Effector memory CD8-positive, alpha-beta T cell (primary cell): ENCODE results near the gene DMRTB1.
"Not testable (repeated sequence)": the region's sequence is repeated elsewhere in the genome, so short reads cannot be mapped to it uniquely, and the experiment has no call there.

Experiments
- ATAC-seq: fragments of 150-1000 bp; cut with Tn5 transposase; replicated peaks from 2 replicates; pipeline ENCODE4 v1.10.0; 2021; ENCODE audit warnings: mild to moderate bottlenecking, moderate library complexity
- DNase-seq, 3 experiments: peaks; one replicate each; pipeline ENCODE4 v3.0.0; 2021
- H3K27ac Mint-ChIP-seq, 2 donors: one replicate each; pipeline ENCODE4 v1.8.0; 2022; ENCODE audit warnings: mild to moderate bottlenecking in 2 of 2, mixed read lengths in 2 of 2, moderate library complexity in 2 of 2
- H3K27me3 Mint-ChIP-seq, 2 donors: one replicate each; pipeline ENCODE4 v1.8.0; 2022; ENCODE audit warnings: mixed read lengths in 2 of 2
- H3K36me3 Mint-ChIP-seq: one replicate; pipeline ENCODE4 v1.8.0; 2022; ENCODE audit warnings: mild to moderate bottlenecking, moderate library complexity, mixed read lengths; ENCODE audit not compliant: insufficient read depth
- H3K4me1 Mint-ChIP-seq, 2 donors: one replicate each; pipeline ENCODE4 v1.8.0; 2022; ENCODE audit warnings: low read depth in 2 of 2, mixed read lengths in 2 of 2
- H3K4me3 Mint-ChIP-seq, 2 donors: one replicate each; pipeline ENCODE4 v1.8.0; 2022; ENCODE audit warnings: mild to moderate bottlenecking in 2 of 2, mixed read lengths in 2 of 2, moderate library complexity in 2 of 2
- H3K9me3 Mint-ChIP-seq, 2 donors: one replicate each; pipeline ENCODE4 v1.8.0; 2022; ENCODE audit warnings: mixed read lengths in 2 of 2

DMRTB1 gene

GRCh38 chr1:53420341-53420740, 38.9 kb upstream of the DMRTB1 start:
- H3K36me3 Mint-ChIP-seq: no peaks in the 10 kb centered on the region

GRCh38 chr1:53421208-53421607, 38.0 kb upstream of the DMRTB1 start:
- peaks cover 0 to 5% of the 10 kb centered on the region in 2 donors for H3K27me3 Mint-ChIP-seq
- H3K36me3 Mint-ChIP-seq: no peaks in the 10 kb centered on the region
- no peak overlapping the region for H3K27ac Mint-ChIP-seq
- DNase-seq (no peak), ATAC-seq (no peak)
- H3K9me3 Mint-ChIP-seq: peaks cover 0 to 2% of the 10 kb centered on the region in 2 donors
- peaks cover 1 to 7% of the 10 kb centered on the region in 2 donors for H3K4me1 Mint-ChIP-seq
- no peak overlapping the region for H3K4me3 Mint-ChIP-seq

More at GRCh38 chr1:53420341-53420740, 38.9 kb upstream of the DMRTB1 start:
- DNase-seq: no peak
- peaks cover 2 to 9% of the 10 kb centered on the region in 2 donors for H3K4me1 Mint-ChIP-seq
- H3K27me3 Mint-ChIP-seq: peaks cover 0 to 5% of the 10 kb centered on the region in 2 donors
- H3K4me3 Mint-ChIP-seq: no peak overlapping the region
- no peak for ATAC-seq
- no peak overlapping the region for H3K27ac Mint-ChIP-seq
- peaks cover 0 to 2% of the 10 kb centered on the region in 2 donors for H3K9me3 Mint-ChIP-seq

- DNase-seq: no peak
Observed at GRCh38 chr1:53430261-53430660, 28.9 kb upstream of the DMRTB1 start.

DNA sequence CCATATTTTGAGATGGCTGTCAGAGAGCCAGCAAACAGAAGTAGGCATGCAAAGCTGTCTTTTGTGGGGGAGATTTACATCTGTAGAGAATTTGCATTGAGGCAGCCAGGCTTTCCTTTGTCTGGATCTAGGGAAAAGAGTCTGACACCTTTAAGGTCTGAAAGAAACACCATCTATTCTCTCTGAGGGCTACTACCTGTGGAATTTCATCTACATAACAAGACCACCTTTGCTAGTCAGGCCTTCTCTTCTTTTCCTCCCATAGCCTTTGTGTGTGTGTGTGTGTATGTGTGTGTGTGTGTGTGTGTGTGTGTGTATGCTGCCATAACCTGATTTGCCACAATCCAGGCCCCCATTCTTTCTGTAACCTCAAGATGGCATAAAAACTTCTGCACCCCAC, 28.4 kb upstream of the DMRTB1 start:
- ATAC-seq (no peak), DNase-seq (no peak)
- Mint-ChIP-seq H3K9me3 (no peaks in the 10 kb centered on the region), H3K4me3 (no peak overlapping the region), H3K4me1 (peaks cover 5 to 10% of the 10 kb centered on the region in 2 donors), H3K27ac (peak overlapping the region in 1 of 2 donors; percentile 19), H3K36me3 (no peaks in the 10 kb centered on the region), H3K27me3 (peaks cover 11 to 18% of the 10 kb centered on the region in 2 donors)

More at GRCh38 chr1:53430261-53430660, 28.9 kb upstream of the DMRTB1 start:
- no peaks in the 10 kb centered on the region for H3K9me3 Mint-ChIP-seq
- H3K36me3 Mint-ChIP-seq: no peaks in the 10 kb centered on the region
- no peak overlapping the region for H3K4me3 Mint-ChIP-seq
- H3K27ac Mint-ChIP-seq: no peak overlapping the region
- peaks cover 5 to 10% of the 10 kb centered on the region in 2 donors for H3K4me1 Mint-ChIP-seq
- ATAC-seq: no peak
- peaks cover 6 to 17% of the 10 kb centered on the region in 2 donors for H3K27me3 Mint-ChIP-seq

GRCh38 chr1:53431244-53431643, 28.0 kb upstream of the DMRTB1 start:
- peak overlapping the region in 1 of 2 donors; percentile 19 for H3K27ac Mint-ChIP-seq
- no peaks in the 10 kb centered on the region for H3K36me3 Mint-ChIP-seq
- peaks cover 5 to 10% of the 10 kb centered on the region in 2 donors for H3K4me1 Mint-ChIP-seq
- no peaks in the 10 kb centered on the region for H3K9me3 Mint-ChIP-seq
- ATAC-seq: no peak
- DNase-seq: no peak
- H3K27me3 Mint-ChIP-seq: peaks cover 16 to 21% of the 10 kb centered on the region in 2 donors
- no peak overlapping the region for H3K4me3 Mint-ChIP-seq

- Mint-ChIP-seq H3K4me1 (peaks cover 5 to 10% of the 10 kb centered on the region in 2 donors), H3K36me3 (no peaks in the 10 kb centered on the region), H3K9me3 (no peaks in the 10 kb centered on the region), H3K4me3 (no peak overlapping the region), H3K27ac (peak overlapping the region in 1 of 2 donors; percentile 19), H3K27me3 (peaks cover 20 to 28% of the 10 kb centered on the region in 2 donors)
- ATAC-seq: no peak
- no peak for DNase-seq
Observed at GRCh38 chr1:53431805-53432565, 27.2 kb upstream of the DMRTB1 start.

GRCh38 chr1:53432611-53433010, 26.6 kb upstream of the DMRTB1 start:
- no peak overlapping the region for H3K27ac Mint-ChIP-seq
- no peaks in the 10 kb centered on the region for H3K9me3 Mint-ChIP-seq
- peaks cover 20 to 28% of the 10 kb centered on the region in 2 donors for H3K27me3 Mint-ChIP-seq
- DNase-seq (no peak), ATAC-seq (no peak)
- no peaks in the 10 kb centered on the region for H3K36me3 Mint-ChIP-seq
- no peak overlapping the region for H3K4me3 Mint-ChIP-seq
- peaks cover 1 to 7% of the 10 kb centered on the region in 2 donors for H3K4me1 Mint-ChIP-seq

DNA sequence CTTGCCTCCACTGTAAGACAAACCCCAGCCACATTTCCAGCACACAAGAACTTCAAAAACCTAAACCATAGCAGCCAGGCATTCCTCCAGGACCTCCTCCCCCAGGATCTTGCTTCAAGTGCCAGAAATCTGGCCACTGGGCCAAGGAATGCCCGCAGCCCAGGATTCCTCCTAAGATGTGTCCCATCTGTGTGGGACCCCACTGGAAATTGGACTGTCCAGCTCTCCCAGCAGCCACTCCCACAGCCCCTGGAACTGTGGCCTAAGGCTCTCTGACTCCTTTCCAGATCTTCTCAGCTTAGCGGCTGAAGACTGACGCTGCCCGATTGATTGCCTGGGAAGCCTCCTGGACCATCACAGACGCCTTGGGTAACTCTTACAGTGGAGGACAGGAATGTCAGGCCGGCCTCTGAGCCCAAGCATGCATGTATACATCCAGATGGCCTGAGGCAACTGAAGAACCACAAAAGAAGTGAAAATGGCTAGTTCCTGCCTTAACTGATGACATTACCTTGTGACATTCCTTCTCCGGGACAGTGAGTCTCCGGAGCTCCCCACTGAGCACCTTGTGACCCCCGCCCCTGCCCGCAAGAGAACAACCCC, 24.7 kb upstream of the DMRTB1 start:
- H3K27me3 Mint-ChIP-seq: peaks cover 20 to 28% of the 10 kb centered on the region in 2 donors
- H3K27ac Mint-ChIP-seq, DNase-seq, H3K9me3 Mint-ChIP-seq, H3K4me3 Mint-ChIP-seq, H3K4me1 Mint-ChIP-seq, H3K36me3 Mint-ChIP-seq, ATAC-seq: not testable (repeated sequence)

GRCh38 chr1:53435151-53435550, 24.0 kb upstream of the DMRTB1 start:
- Mint-ChIP-seq H3K36me3 (no peaks in the 10 kb centered on the region), H3K4me3 (no peak overlapping the region), H3K4me1 (peaks cover 0 to 4% of the 10 kb centered on the region in 2 donors), H3K9me3 (no peaks in the 10 kb centered on the region), H3K27me3 (peaks cover 20 to 28% of the 10 kb centered on the region in 2 donors), H3K27ac (no peak overlapping the region)
- ATAC-seq (no peak), DNase-seq (no peak)

DNA sequence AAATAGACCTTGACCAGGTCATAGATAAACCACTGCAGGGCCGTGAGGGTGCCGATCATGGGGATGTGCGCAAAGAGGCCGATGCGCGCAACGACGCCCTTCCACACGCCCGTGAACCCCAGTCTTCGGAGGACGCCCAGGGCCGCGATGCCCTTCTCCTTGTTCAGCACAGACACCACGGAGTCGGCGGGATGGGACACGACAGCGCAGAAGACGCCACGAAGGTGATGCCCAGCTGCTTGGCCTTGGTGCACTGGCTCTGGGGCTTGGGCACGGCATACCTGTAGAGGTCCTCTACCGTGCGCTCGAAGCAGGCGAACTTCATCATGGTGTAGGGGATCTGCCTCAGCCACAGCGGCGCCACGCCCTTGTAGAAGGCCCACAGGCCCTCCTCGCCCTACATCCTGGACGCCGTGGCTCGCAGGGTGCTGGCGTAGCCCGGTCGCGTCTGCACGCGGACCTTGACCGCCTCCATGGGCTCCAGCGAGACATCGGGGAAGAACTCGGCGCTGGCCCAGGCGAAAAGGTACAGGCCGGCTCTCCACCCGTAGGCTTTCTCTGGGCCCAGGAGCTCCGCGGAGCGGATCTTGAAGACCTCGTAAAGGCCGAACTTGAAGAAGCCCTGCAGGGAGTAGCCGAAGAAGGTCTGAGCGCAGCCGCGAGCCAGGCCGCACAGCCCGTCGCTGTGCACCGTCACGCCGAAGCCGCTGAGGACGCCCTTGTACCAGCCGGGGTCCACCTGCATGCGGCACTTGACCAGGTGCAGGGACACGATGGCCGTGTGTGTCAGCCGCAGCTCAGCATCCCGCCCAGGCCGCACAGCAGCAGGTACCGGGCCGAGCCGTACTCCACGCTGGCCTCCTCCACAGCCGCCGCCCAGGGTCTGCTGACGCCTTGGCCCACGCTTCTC, 20.5 kb upstream of the DMRTB1 start:
- Mint-ChIP-seq H3K4me3 (no peak overlapping the region), H3K36me3 (no peaks in the 10 kb centered on the region), H3K4me1 (no peaks in the 10 kb centered on the region), H3K27ac (no peak overlapping the region), H3K27me3 (peaks cover 20 to 27% of the 10 kb centered on the region in 2 donors), H3K9me3 (no peaks in the 10 kb centered on the region)
- ATAC-seq (no peak), DNase-seq (no peak)

DNA sequence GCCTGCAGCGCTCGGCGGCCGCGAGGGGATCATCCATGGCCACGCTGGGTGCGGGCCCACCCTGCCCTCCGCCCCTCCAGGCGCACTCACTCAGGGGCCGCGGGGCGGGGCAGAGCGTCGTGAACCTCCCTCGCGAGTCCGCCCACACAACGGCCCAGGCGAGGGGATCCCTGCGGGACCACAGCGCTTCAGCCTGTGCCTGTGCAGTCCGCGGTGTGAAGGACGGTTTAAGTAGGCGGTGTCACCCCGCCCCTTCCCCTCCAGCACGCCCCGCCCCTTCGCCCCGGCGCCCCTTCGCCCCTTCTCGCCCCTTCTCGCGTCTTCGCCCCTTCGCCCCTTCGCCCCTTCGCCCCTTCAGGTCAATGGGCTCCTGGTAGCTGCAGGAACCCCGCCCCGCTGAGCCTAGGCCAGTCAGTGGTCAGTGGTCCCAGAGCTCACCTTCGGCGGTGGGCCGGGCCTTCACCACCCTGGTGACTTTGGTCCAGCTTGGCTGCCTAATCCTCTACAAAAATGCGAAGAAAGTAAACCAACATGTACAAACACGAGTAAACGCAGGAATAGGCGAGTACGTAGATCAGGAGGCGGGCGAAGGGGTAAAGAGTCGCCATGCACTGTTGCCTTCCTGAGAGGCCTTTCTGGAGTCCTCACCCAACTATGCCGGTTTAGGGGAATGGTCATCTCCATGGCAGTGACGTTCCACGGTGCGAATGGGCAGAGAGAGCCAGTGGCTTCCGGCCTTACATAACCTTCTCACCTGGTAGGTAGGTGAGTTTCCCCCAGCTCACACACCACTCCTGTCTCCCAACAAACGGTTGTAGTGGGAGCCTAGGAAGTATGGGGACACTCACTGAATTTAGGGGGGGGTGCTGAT, 19.6 kb upstream of the DMRTB1 start:
- ATAC-seq: no peak
- H3K9me3 Mint-ChIP-seq: no peaks in the 10 kb centered on the region
- H3K27me3 Mint-ChIP-seq: peaks cover 18 to 20% of the 10 kb centered on the region in 2 donors
- H3K4me3 Mint-ChIP-seq: no peak overlapping the region
- H3K4me1 Mint-ChIP-seq: no peaks in the 10 kb centered on the region
- DNase-seq: no peak
- H3K27ac Mint-ChIP-seq: no peak overlapping the region
- H3K36me3 Mint-ChIP-seq: no peaks in the 10 kb centered on the region

- H3K4me3 Mint-ChIP-seq: no peak overlapping the region
- no peaks in the 10 kb centered on the region for H3K36me3 Mint-ChIP-seq
- no peaks in the 10 kb centered on the region for H3K9me3 Mint-ChIP-seq
- peaks cover 10% of the 10 kb centered on the region in 2 donors for H3K27me3 Mint-ChIP-seq
- no peak overlapping the region for H3K27ac Mint-ChIP-seq
- DNase-seq (no peak), ATAC-seq (no peak)
- H3K4me1 Mint-ChIP-seq: no peaks in the 10 kb centered on the region
Observed at GRCh38 chr1:53440633-53441032, 18.6 kb upstream of the DMRTB1 start.
